Nephron (organoid): ENCODE measurements around the gene EPHA3.
A peak's percentile ranks its signal among the peaks of the same experiment; 100 is the strongest.

Source experiments
- H3K27ac Mint-ChIP-seq, 3 experiments: 2 replicates each; pipeline ENCODE4 v1.8.0; 2020; ENCODE audit warnings: mixed read lengths in 3 of 3, mild to moderate bottlenecking in 2 of 3, moderate library complexity in 1 of 3
- H3K27me3 Mint-ChIP-seq: 2 replicates; pipeline ENCODE4 v1.8.0; 2021; ENCODE audit warnings: low read depth, mild to moderate bottlenecking, moderate library complexity, mixed read lengths
- H3K36me3 Mint-ChIP-seq: 2 replicates; pipeline ENCODE4 v1.8.0; 2020; ENCODE audit warnings: low read depth, mixed read lengths
- H3K4me1 Mint-ChIP-seq: 2 replicates; pipeline ENCODE4 v1.8.0; 2020; ENCODE audit warnings: mixed read lengths
- H3K4me3 Mint-ChIP-seq, 3 experiments: 2 replicates each; pipeline ENCODE4 v1.8.0; 2020; ENCODE audit warnings: mild to moderate bottlenecking in 3 of 3, mixed read lengths in 3 of 3, moderate library complexity in 2 of 3
- H3K9me3 Mint-ChIP-seq: 2 replicates; pipeline ENCODE4 v1.8.0; 2020; ENCODE audit warnings: mixed read lengths
- CTCF ChIP-seq, 3 experiments: fragments of 200-600 bp; sonication (generic); IDR thresholded peaks; one replicate each; pipeline ENCODE4 v1.5.0; 2021; ENCODE audit warnings: antibody characterized with exemption in 3 of 3; ENCODE audit not compliant: unreplicated experiment in 3 of 3

The EPHA3 gene

GRCh38 chr3:89154416-89154815 is 47.0 kb downstream of the EPHA3 start:
- no peaks in the 10 kb centered on the region for H3K27me3 Mint-ChIP-seq
- TF ChIP-seq CTCF (IDR thresholded peaks at IDR 0.05; ENCODE audit: unreplicated experiment in 3 of 3): no peak
- H3K27ac Mint-ChIP-seq: no peak overlapping the region
- no peaks in the 10 kb centered on the region for H3K9me3 Mint-ChIP-seq
- H3K36me3 Mint-ChIP-seq: no peaks in the 10 kb centered on the region
- peaks cover 15% of the 10 kb centered on the region for H3K4me1 Mint-ChIP-seq
- no peak overlapping the region for H3K4me3 Mint-ChIP-seq

- no peak for TF ChIP-seq CTCF (IDR thresholded peaks at IDR 0.05; ENCODE audit: unreplicated experiment in 3 of 3)
- H3K27me3 Mint-ChIP-seq: no peaks in the 10 kb centered on the region
- no peaks in the 10 kb centered on the region for H3K36me3 Mint-ChIP-seq
- H3K4me1 Mint-ChIP-seq: peaks cover 15% of the 10 kb centered on the region
- no peaks in the 10 kb centered on the region for H3K9me3 Mint-ChIP-seq
- peak overlapping the region; percentile 83 to 99 (median 96) for H3K27ac Mint-ChIP-seq
- peak overlapping the region; percentile 58 to 74 (median 59) for H3K4me3 Mint-ChIP-seq
Measured at GRCh38 chr3:89155811-89156210, 48.4 kb downstream of the EPHA3 start.

- Mint-ChIP-seq H3K36me3 (no peaks in the 10 kb centered on the region), H3K4me1 (peaks cover 15% of the 10 kb centered on the region), H3K9me3 (no peaks in the 10 kb centered on the region), H3K27me3 (no peaks in the 10 kb centered on the region), H3K4me3 (no peak overlapping the region), H3K27ac (peak overlapping the region in 1 of 3 experiments; percentile 4)
- TF ChIP-seq CTCF (IDR thresholded peaks at IDR 0.05; ENCODE audit: unreplicated experiment in 3 of 3): no peak
Measured at GRCh38 chr3:89157575-89157974, 50.2 kb downstream of the EPHA3 start.

GRCh38 chr3:89159605-89160004 is 52.2 kb downstream of the EPHA3 start:
- no peak overlapping the region for H3K4me3 Mint-ChIP-seq
- no peaks in the 10 kb centered on the region for H3K9me3 Mint-ChIP-seq
- no peak for TF ChIP-seq CTCF (IDR thresholded peaks at IDR 0.05; ENCODE audit: unreplicated experiment in 3 of 3)
- H3K4me1 Mint-ChIP-seq: peaks cover 15% of the 10 kb centered on the region
- H3K27me3 Mint-ChIP-seq: no peaks in the 10 kb centered on the region
- H3K36me3 Mint-ChIP-seq: no peaks in the 10 kb centered on the region
- H3K27ac Mint-ChIP-seq: no peak overlapping the region

- H3K27me3 Mint-ChIP-seq: no peaks in the 10 kb centered on the region
- no peaks in the 10 kb centered on the region for H3K4me1 Mint-ChIP-seq
- no peak overlapping the region for H3K4me3 Mint-ChIP-seq
- H3K27ac Mint-ChIP-seq: no peak overlapping the region
- TF ChIP-seq CTCF (IDR thresholded peaks at IDR 0.05; ENCODE audit: unreplicated experiment in 3 of 3): no peak
- no peaks in the 10 kb centered on the region for H3K9me3 Mint-ChIP-seq
- H3K36me3 Mint-ChIP-seq: no peaks in the 10 kb centered on the region
Measured at GRCh38 chr3:89164774-89165173, 57.4 kb downstream of the EPHA3 start.

- Mint-ChIP-seq H3K36me3 (no peaks in the 10 kb centered on the region), H3K27me3 (no peaks in the 10 kb centered on the region), H3K9me3 (no peaks in the 10 kb centered on the region), H3K4me3 (no peak overlapping the region), H3K27ac (no peak overlapping the region), H3K4me1 (no peaks in the 10 kb centered on the region)
- TF ChIP-seq CTCF (IDR thresholded peaks at IDR 0.05; ENCODE audit: unreplicated experiment in 3 of 3): no peak
Measured at GRCh38 chr3:89165636-89166263, 58.3 kb downstream of the EPHA3 start.
